SK-N-SH (cell line): Measurements from ENCODE around the gene AHNAK. TPM values are rescaled to one million over a fixed set of nuclear protein-coding genes. Genes with fewer than 3 reads are reported as not detected.

Experiments
- CTCF ChIA-PET: fragments of 300-600, 350-600 bp; formaldehyde crosslinking; extraction: SDS; loops from one replicate; lab custom pipeline; 2021; lab: Yijun Ruan, JAX
- POLR2A ChIA-PET: fragments of 350-600 bp; sonication (Branson Sonifier 250); formaldehyde crosslinking; extraction: SDS; loops from one replicate; lab custom pipeline; 2020; ENCODE audit warnings: antibody characterized with exemption, inconsistent platforms; lab: Yijun Ruan, JAX
- DNase-seq: peaks from one replicate; pipeline ENCODE4 v3.0.0; 2012
- H2AFZ ChIP-seq: fragments of 200-600 bp; sonication (generic); 2 replicates; pipeline ENCODE4 v1.8.1; 2016; ENCODE audit warnings: antibody characterized with exemption, mild to moderate bottlenecking, low read depth
- H3F3A ChIP-seq: fragments of 200-600 bp; sonication (generic); replicated peaks from 2 replicates; pipeline ENCODE3; 2016; ENCODE audit warnings: antibody characterized with exemption, mild to moderate bottlenecking; ENCODE audit not compliant: insufficient read depth
- H3K27ac ChIP-seq, 2 experiments: fragments of 200-500 bp in 1 of 2; fragments of 200-600 bp in 1 of 2; sonication (Bioruptor generic) in 1 of 2; sonication (generic), shearing (Covaris generic) in 1 of 2; 2 replicates each; pipeline versions ENCODE4 v1.5.1 to v1.6.1; 2014 to 2016; ENCODE audit warnings: low read depth in 2 of 2, inconsistent platforms in 1 of 2, low read length in 1 of 2, mild to moderate bottlenecking in 1 of 2, mixed read lengths in 1 of 2
- H3K27me3 ChIP-seq: fragments of 200-600 bp; sonication (generic), shearing (Covaris generic); 2 replicates; pipeline ENCODE4 v1.6.1; 2016; ENCODE audit warnings: mixed run types; ENCODE audit not compliant: insufficient read depth
- H3K36me3 ChIP-seq, 2 experiments: fragments of 200-500 bp in 1 of 2; fragments of 200-600 bp in 1 of 2; sonication (Bioruptor generic) in 1 of 2; sonication (generic) in 1 of 2; replicated peaks in 1 of 2; 2 replicates each; pipeline versions ENCODE3 to v1.5.1; 2014 to 2016; ENCODE audit warnings: low read length in 1 of 2, mild to moderate bottlenecking in 1 of 2; ENCODE audit not compliant: insufficient read depth in 2 of 2, control insufficient read depth in 1 of 2
- H3K4me1 ChIP-seq, 2 experiments: fragments of 200-500 bp in 1 of 2; fragments of 200-600 bp in 1 of 2; sonication (Bioruptor generic) in 1 of 2; sonication (generic), shearing (Covaris generic) in 1 of 2; 2 replicates each; pipeline versions ENCODE4 v1.5.1 to v1.6.1; 2014 to 2016; ENCODE audit warnings: low read depth in 1 of 2, low read length in 1 of 2, mixed run types in 1 of 2; ENCODE audit not compliant: insufficient read depth in 2 of 2, control insufficient read depth in 1 of 2
- H3K4me2 ChIP-seq: fragments of 200-600 bp; sonication (generic), shearing (Covaris generic); 2 replicates; pipeline ENCODE4 v1.6.1; 2017; ENCODE audit warnings: mixed run types
- H3K4me3 ChIP-seq, 2 experiments: fragments of 200-500 bp in 1 of 2; fragments of 200-600 bp in 1 of 2; sonication (Bioruptor generic) in 1 of 2; sonication (generic), shearing (Covaris generic) in 1 of 2; 2 replicates each; pipeline versions ENCODE4 v1.5.1 to v1.8.1; 2014 to 2016; ENCODE audit warnings: low read depth in 2 of 2, inconsistent platforms in 1 of 2, low read length in 1 of 2, mild to moderate bottlenecking in 1 of 2, mixed read lengths in 1 of 2, moderate library complexity in 1 of 2
- H3K79me2 ChIP-seq: fragments of 200-600 bp; sonication (generic); 2 replicates; pipeline ENCODE4 v1.8.1; 2017; ENCODE audit warnings: mild to moderate bottlenecking; ENCODE audit not compliant: insufficient read depth
- H3K9ac ChIP-seq: fragments of 200-600 bp; sonication (generic); 2 replicates; pipeline ENCODE4 v1.6.1; 2017; ENCODE audit warnings: mixed run types
- H3K9me2 ChIP-seq: fragments of 200-600 bp; sonication (generic); 2 replicates; pipeline ENCODE4 v1.6.1; 2017; ENCODE audit warnings: mixed run types
- H3K9me3 ChIP-seq: fragments of 200-600 bp; sonication (generic); 2 replicates; pipeline ENCODE4 v1.6.1; 2017; ENCODE audit warnings: mixed run types, mild to moderate bottlenecking, moderate library complexity
- H4K20me1 ChIP-seq: fragments of 200-600 bp; sonication (generic); 2 replicates; pipeline ENCODE4 v1.6.1; 2017; ENCODE audit warnings: mild to moderate bottlenecking, mixed run types; ENCODE audit not compliant: insufficient read depth
- ELF1 ChIP-seq: IDR thresholded peaks from 2 replicates; pipeline ENCODE4 v1.4.0; 2012
- EP300 ChIP-seq, 2 experiments: IDR thresholded peaks; 2 replicates each; pipeline versions ENCODE4 v1.4.0 to v1.6.1; 2012; ENCODE audit warnings: borderline replicate concordance in 1 of 2, low read depth in 1 of 2, low read length in 1 of 2
- FOSL2 ChIP-seq: IDR thresholded peaks from 2 replicates; pipeline ENCODE4 v1.4.0; 2012; ENCODE audit warnings: low read depth, mild to moderate bottlenecking, moderate library complexity, borderline replicate concordance
- FOXM1 ChIP-seq: IDR thresholded peaks from 2 replicates; pipeline ENCODE4 v1.4.0; 2012; ENCODE audit warnings: low read depth, mild to moderate bottlenecking
- GABPA ChIP-seq: IDR thresholded peaks from 2 replicates; pipeline ENCODE4 v1.4.0; 2012; ENCODE audit warnings: low read depth, mild to moderate bottlenecking
- JUND ChIP-seq: IDR thresholded peaks from 2 replicates; pipeline ENCODE4 v1.4.0; 2012
- MEF2A ChIP-seq: IDR thresholded peaks from 2 replicates; pipeline ENCODE4 v1.4.0; 2012; ENCODE audit warnings: low read depth, borderline replicate concordance
- MXI1 ChIP-seq: IDR thresholded peaks from 2 replicates; pipeline ENCODE4 v1.6.1; 2012; ENCODE audit warnings: mild to moderate bottlenecking, low read depth, low read length, improper control_type of control experiment
- NFIC ChIP-seq: IDR thresholded peaks from 2 replicates; pipeline ENCODE4 v1.4.0; 2012; ENCODE audit warnings: borderline replicate concordance
- POLR2AphosphoS5 ChIP-seq: IDR thresholded peaks from 2 replicates; pipeline ENCODE4 v1.6.1; 2012; ENCODE audit warnings: low read depth, low read length
- RAD21 ChIP-seq: IDR thresholded peaks from 2 replicates; pipeline ENCODE4 v1.6.1; 2012; ENCODE audit warnings: mild to moderate bottlenecking, low read length
- RCOR1 ChIP-seq: fragments of 150-350 bp; IDR thresholded peaks from 2 replicates; pipeline ENCODE4 v1.6.1; 2017; ENCODE audit warnings: antibody characterized with exemption, low read length
- RFX5 ChIP-seq: IDR thresholded peaks from 2 replicates; pipeline ENCODE4 v1.6.1; 2012; ENCODE audit warnings: mild to moderate bottlenecking, improper control_type of control experiment, low read length
- TAF1 ChIP-seq: IDR thresholded peaks from 2 replicates; pipeline ENCODE4 v1.6.1; 2012; ENCODE audit warnings: low read depth, mild to moderate bottlenecking, low read length, moderate library complexity, borderline replicate concordance
- TCF12 ChIP-seq: IDR thresholded peaks from 2 replicates; pipeline ENCODE4 v1.4.0; 2012
- TEAD4 ChIP-seq: IDR thresholded peaks from 2 replicates; pipeline ENCODE4 v1.4.0; 2012; ENCODE audit warnings: mild to moderate bottlenecking, borderline replicate concordance; ENCODE audit not compliant: insufficient read depth
- YY1 ChIP-seq: IDR thresholded peaks from 2 replicates; pipeline ENCODE4 v1.4.0; 2012; ENCODE audit warnings: low read depth, mild to moderate bottlenecking
- WGBS: methylation state at CpG from one replicate; pipeline ENCODE4 v1.1.6; 2017; ENCODE audit warnings: low lambda C conversion rate; 5-methylcytosine and 5-hydroxymethylcytosine counted together
- polyA plus RNA-seq, 3 experiments: library from polyadenylated mRNA; depleted of rRNA; stranded (reverse); fragments of >200 nt; gene quantifications; 2 replicates each; pipeline ENCODE4 v1.2.3, GENCODE V29; 2012
- TF ChIP-seq, protein P1 (sequence below): IDR thresholded peaks from 2 replicates; pipeline ENCODE4 v1.4.0; 2012; ENCODE audit warnings: low read depth, borderline replicate concordance
- TF ChIP-seq, protein P2 (sequence below): IDR thresholded peaks from 2 replicates; pipeline ENCODE4 v1.4.0; 2012; ENCODE audit warnings: low read depth
- TF ChIP-seq, protein P3 (sequence below): IDR thresholded peaks from 2 replicates; pipeline ENCODE4; 2012
- TF ChIP-seq, protein P4 (sequence below): IDR thresholded peaks from 2 replicates; pipeline ENCODE4 v1.4.0; 2012; ENCODE audit warnings: low read depth, borderline replicate concordance
- TF ChIP-seq, protein P5 (sequence below): IDR thresholded peaks from 2 replicates; pipeline ENCODE4 v1.6.1; 2012; ENCODE audit warnings: mild to moderate bottlenecking, low read depth, low read length, moderate library complexity
- TF ChIP-seq, protein P6 (sequence below): fragments of 150-350 bp; IDR thresholded peaks from 2 replicates; pipeline ENCODE4 v1.6.1; 2017; ENCODE audit warnings: antibody characterized with exemption, low read length, low read depth, borderline replicate concordance

The AHNAK gene
- polyA plus RNA-seq, 1 of the 3 experiments (the other 2 are of a cell fraction), result 57.8 TPM

DNA sequence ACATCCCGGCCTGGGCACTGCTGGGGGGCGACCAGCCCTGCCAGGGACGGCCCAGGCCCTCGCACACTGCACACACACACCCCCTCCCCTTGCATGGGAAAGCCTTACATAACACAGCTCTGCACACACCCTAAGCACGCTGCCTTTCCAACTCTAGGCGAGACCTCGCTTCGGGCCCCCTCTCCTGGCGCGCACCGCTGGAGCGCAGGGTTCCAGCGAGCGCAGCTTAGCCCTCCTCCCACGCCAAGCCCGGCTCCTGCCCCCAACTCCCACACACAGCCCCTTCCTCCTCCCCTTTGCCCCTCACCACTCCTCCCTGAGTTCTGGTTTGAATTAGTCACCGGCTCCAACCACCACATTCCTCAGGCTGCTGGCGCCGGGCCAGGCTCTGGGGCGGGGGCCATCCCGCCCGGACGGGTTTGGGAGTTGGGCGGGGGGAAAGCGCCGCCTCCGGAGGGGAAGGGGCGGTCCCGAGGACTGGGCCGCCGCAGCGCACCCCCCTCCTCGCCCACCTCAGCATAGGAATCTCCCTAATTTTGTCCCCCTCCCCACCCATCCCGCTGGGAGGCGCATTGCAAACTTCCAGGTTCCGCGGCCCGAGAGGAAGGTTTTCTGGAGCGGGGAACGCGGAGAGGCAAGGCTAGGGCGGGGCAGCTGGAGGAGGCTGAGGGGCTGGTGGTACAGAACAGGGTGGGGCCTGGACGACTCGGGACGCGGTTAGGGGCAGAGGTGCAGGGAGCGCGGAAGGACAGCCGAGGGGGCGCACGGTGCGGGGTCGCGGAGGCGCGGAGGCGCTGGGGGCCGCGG is 966 bp downstream of the AHNAK start:
- CTCF ChIA-PET, result interaction anchor here (1.0 to 10.9 kb wide), 6 partner anchors 11 to 207 kb away, joined by 3 to 195 read pairs (median 47); no protein-coding TSS in a partner anchor
- peaks cover 0 to 9% of the 10 kb centered on the region in 2 experiments for H3K36me3 ChIP-seq
- H3K4me2 ChIP-seq, result peak overlapping the region; percentile 98
- WGBS, result under 1% methylated on average over 27 of the region's 59 CpGs
- peak overlapping the region; percentile 75 to 98 for H3K4me3 ChIP-seq
- peaks cover 76% of the 10 kb centered on the region for H3K79me2 ChIP-seq
- H3F3A ChIP-seq, result peaks cover 21% of the 10 kb centered on the region
- H3K9ac ChIP-seq, result peak overlapping the region; percentile 99
- no peak overlapping the region for H2AFZ ChIP-seq
- peaks cover 28 to 47% of the 10 kb centered on the region in 2 experiments; a peak in 3 of 4 replicates for H3K4me1 ChIP-seq
- no peaks in the 10 kb centered on the region for H3K9me2 ChIP-seq
- peak overlapping the region; percentile 74 to 82 for H3K27ac ChIP-seq
- POLR2A ChIA-PET, result interaction anchor here (1.2 to 1.5 kb wide), 2 partner anchors 12 to 46 kb away, joined by 5 to 6 read pairs; partner anchors contain the start of gene TUT1
- H3K27me3 ChIP-seq, result no peaks in the 10 kb centered on the region
- peak; percentile 86 for DNase-seq
- no peaks in the 10 kb centered on the region for H3K9me3 ChIP-seq
- H4K20me1 ChIP-seq, result peaks cover 49% of the 10 kb centered on the region
- TF ChIP-seq ELF1 (peak; percentile 23; the same call in 1 of the 2 replicates), EP300 (IDR thresholded peaks at IDR 0.05; ENCODE audit: borderline replicate concordance in 1 of 2, low read depth in 1 of 2, low read length in 1 of 2) (peak; percentile 63 to 94; a peak in 2 of 4 replicates), TCF12 (peak; percentile 96), RFX5 (0 out of 2 replicates have a peak, but pooled peaks have one; percentile 35), FOSL2 (peak; percentile 86; the same call in 1 of the 2 replicates), GABPA (0 out of 2 replicates have a peak, but pooled peaks have one; percentile 21), TAF1 (peak; percentile 54), POLR2AphosphoS5 (peak; percentile 57; the same call in 1 of the 2 replicates), JUND (peak; percentile 80), NFIC (peak; percentile 100), TEAD4 (peak; percentile 95), MEF2A (no peak; the same call in 1 of the 2 replicates), YY1 (peak; percentile 56; the same call in 1 of the 2 replicates), FOXM1 (peak; percentile 56; the same call in 1 of the 2 replicates), RCOR1 (no peak; the same call in 1 of the 2 replicates), MXI1 (0 out of 2 replicates have a peak, but pooled peaks have one; percentile 43), RAD21 (0 out of 2 replicates have a peak, but pooled peaks have one; percentile 26)
- TF ChIP-seq, protein P1, sequence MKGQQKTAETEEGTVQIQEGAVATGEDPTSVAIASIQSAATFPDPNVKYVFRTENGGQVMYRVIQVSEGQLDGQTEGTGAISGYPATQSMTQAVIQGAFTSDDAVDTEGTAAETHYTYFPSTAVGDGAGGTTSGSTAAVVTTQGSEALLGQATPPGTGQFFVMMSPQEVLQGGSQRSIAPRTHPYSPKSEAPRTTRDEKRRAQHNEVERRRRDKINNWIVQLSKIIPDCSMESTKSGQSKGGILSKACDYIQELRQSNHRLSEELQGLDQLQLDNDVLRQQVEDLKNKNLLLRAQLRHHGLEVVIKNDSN, result no peak
- TF ChIP-seq, protein P2, sequence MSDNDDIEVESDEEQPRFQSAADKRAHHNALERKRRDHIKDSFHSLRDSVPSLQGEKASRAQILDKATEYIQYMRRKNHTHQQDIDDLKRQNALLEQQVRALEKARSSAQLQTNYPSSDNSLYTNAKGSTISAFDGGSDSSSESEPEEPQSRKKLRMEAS, result peak; percentile 67
- TF ChIP-seq, protein P3, sequence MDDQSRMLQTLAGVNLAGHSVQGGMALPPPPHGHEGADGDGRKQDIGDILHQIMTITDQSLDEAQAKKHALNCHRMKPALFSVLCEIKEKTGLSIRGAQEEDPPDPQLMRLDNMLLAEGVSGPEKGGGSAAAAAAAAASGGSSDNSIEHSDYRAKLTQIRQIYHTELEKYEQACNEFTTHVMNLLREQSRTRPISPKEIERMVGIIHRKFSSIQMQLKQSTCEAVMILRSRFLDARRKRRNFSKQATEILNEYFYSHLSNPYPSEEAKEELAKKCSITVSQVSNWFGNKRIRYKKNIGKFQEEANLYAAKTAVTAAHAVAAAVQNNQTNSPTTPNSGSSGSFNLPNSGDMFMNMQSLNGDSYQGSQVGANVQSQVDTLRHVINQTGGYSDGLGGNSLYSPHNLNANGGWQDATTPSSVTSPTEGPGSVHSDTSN, result peak; percentile 71
- TF ChIP-seq, protein P4, sequence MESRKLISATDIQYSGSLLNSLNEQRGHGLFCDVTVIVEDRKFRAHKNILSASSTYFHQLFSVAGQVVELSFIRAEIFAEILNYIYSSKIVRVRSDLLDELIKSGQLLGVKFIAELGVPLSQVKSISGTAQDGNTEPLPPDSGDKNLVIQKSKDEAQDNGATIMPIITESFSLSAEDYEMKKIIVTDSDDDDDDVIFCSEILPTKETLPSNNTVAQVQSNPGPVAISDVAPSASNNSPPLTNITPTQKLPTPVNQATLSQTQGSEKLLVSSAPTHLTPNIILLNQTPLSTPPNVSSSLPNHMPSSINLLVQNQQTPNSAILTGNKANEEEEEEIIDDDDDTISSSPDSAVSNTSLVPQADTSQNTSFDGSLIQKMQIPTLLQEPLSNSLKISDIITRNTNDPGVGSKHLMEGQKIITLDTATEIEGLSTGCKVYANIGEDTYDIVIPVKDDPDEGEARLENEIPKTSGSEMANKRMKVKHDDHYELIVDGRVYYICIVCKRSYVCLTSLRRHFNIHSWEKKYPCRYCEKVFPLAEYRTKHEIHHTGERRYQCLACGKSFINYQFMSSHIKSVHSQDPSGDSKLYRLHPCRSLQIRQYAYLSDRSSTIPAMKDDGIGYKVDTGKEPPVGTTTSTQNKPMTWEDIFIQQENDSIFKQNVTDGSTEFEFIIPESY, result 0 out of 2 replicates have a peak, but pooled peaks have one; percentile 54
- TF ChIP-seq, protein P5, sequence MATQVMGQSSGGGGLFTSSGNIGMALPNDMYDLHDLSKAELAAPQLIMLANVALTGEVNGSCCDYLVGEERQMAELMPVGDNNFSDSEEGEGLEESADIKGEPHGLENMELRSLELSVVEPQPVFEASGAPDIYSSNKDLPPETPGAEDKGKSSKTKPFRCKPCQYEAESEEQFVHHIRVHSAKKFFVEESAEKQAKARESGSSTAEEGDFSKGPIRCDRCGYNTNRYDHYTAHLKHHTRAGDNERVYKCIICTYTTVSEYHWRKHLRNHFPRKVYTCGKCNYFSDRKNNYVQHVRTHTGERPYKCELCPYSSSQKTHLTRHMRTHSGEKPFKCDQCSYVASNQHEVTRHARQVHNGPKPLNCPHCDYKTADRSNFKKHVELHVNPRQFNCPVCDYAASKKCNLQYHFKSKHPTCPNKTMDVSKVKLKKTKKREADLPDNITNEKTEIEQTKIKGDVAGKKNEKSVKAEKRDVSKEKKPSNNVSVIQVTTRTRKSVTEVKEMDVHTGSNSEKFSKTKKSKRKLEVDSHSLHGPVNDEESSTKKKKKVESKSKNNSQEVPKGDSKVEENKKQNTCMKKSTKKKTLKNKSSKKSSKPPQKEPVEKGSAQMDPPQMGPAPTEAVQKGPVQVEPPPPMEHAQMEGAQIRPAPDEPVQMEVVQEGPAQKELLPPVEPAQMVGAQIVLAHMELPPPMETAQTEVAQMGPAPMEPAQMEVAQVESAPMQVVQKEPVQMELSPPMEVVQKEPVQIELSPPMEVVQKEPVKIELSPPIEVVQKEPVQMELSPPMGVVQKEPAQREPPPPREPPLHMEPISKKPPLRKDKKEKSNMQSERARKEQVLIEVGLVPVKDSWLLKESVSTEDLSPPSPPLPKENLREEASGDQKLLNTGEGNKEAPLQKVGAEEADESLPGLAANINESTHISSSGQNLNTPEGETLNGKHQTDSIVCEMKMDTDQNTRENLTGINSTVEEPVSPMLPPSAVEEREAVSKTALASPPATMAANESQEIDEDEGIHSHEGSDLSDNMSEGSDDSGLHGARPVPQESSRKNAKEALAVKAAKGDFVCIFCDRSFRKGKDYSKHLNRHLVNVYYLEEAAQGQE, result peak; percentile 38; the same call in 1 of the 2 replicates
- TF ChIP-seq, protein P6, sequence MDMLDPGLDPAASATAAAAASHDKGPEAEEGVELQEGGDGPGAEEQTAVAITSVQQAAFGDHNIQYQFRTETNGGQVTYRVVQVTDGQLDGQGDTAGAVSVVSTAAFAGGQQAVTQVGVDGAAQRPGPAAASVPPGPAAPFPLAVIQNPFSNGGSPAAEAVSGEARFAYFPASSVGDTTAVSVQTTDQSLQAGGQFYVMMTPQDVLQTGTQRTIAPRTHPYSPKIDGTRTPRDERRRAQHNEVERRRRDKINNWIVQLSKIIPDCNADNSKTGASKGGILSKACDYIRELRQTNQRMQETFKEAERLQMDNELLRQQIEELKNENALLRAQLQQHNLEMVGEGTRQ, result no peak
